Measurements from ENCODE around the gene BTAF1.
"Not testable (repeated sequence)": the region's sequence is repeated elsewhere in the genome, so short reads cannot be mapped to it uniquely, and the experiment has no call there.

BTAF1 gene

DNA sequence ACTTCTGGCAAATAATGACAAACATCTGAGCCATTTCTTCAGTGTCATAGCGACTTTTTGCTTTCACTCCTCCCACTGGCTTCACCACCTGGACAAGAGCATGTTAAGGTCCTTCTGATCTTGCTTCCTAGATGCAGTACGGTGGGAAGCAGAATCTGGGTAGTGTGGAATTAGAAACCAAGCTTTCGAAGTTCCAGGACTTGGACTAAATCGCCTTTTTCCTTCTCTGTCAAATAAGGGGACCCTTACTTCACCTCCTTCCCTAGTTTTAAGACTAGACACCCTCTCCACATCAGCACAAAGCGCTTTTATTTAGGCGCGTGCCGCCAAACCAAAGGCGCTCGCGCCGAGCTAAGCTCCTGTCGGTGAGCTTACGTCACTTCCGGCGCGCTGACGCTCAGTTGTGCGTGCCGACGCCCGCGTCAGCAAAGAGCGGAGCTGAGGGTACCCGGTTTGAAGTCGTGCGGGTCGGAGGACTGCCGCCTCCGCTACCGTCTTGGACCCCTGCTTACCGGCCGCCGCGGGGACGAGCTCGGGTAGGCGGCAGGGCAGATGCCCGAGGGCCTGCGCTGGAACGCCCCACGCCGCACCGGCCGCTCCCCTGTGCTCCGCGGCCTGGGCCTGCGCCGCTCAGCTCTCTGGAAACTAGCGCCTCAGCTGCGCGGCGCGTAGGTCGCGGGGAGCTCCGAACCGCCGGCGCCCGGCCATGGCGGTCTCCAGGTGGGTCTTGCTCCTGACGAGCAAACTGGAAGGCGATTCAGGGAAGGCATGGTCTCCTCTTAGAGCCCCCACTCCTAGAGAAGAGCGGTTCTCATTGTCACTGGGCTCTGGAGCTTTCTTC is at the start of gene BTAF1:
Gene BTAF1 (plus strand): TSS at position 400 of the 841 bp plus-strand sequence. CDS start 307 bp downstream, at position 707.
- peak; percentile 74 to 78 for DNase-seq

DNA sequence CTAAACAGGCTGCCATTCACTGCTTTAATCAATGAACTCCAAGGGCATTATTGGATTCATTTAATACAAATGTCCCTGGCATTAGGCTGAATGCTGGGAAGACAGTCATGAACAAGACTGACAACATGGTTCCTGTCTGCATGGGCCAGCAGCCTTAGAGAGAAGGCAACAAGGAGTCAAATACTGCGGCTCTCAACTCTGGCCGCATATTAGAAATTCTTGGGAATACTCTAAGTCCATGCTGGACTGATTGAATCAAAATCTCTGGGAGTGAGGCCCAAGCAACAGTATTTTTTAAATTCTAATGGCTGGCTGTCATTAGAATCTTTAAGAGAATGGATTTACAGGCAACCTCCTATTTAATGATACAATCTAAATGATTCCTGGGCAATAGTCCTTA is 48.4 kb upstream of the BTAF1 start:
- DNase-seq = no peak

DNA sequence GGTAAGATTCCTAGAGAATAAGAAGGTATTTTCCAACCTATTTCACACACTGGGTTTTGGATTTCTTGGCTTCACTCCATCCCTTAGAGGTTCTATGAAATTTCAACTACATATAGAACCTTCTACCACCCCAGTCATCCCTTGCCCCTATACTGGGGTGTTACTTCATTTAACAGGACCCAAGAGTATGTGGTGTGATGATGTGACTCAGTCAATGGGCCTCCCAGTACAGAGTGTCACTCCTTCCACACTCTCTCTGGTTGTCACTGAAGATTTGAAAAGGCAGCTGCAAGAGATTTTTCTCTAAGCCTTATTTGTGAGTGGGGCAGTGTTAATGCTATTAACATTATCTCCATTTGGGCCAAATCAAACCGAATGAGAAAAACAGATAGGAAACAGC is 47.8 kb upstream of the BTAF1 start:
- no peak for DNase-seq

DNA sequence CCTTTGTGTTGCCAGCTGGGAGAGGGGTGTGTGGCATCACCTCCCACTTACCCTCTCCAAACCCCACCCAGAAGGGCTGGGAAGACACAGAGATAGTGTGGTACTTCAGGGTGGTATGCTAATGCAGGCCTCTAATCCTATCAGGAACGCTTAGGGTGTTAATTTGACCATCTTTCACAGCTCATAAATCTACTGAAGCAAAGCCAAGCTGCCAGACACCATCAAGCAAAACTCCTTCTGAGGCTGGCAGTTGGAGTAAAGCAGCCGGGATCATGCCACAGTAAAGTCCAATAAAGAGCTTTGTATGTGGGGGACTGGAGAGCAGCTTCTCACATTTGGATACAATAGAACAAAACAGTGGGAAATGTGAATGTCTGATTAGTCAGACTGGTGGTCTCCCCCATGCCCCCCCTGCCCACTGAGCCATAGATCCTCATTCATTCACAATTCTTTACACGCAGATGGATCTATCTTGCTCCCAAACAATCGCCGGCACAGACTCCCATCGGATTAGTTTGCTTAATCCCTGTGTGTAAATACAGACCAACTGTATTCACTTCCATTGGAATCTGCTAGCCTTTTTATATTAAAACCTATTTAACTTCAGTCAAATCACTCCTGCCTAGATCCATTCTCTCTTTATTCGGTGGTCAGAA is 43.9 kb upstream of the BTAF1 start:
- DNase-seq = no peak

DNA sequence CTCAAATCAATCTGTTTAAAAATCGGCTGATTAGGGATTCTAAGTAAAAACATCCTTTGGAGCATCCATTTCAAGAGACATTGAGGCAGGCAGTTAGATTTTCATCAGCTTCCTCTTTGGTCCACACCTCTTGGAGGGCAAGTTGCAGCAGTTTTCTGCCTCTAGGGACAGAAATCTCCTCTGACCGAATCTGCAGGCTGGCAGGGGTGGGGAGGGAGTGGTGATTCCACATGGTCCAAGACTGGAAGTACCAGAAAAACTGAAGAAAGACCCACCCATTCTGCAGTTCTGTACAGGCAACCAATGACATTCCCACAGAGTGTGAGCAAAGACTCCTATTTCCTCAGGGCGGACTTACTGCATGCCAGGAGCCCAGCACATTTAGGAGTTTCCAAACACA is 43.3 kb upstream of the BTAF1 start:
- DNase-seq = no peak

DNA sequence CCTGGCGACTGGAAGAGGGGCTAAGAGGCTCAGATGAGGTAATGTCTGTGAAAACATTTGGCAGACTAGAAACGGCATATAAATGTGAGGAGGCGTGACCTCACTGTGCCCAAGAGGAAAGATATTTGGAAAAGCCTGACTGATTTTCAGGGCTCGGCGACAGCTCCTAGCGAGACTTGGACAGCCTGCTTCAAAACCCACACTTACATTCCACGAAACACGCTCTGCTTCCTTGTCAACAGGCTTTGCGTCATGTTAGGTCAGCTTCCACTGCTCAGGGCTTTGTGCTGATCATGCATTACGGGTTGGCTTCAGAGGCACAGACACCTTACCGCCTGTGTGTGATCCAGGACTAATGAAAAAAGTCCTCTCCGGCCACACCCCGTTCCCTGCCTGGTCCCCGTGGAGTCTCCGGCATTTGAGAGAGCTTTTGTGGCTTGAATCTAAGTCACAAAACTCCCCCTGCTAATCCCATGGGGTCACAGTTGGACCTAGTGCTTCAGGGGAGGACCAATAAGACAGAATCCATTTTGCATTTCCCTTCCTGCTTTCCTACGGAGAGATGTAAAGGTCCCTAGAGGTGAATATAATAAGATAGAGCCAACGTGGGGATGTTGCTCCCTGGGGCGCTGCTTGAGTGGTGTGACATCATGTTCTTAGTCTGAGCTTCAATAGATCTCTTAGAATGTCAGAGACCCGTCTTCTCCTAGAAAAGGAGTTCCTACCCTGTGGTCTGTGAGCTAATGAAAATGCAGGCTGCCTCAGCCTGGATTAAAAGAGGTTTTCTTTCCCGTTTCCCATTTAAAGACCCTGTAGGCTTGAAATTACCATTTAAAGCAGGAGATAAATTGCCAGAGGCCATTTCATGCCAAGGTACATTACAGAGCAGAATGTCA is 39.8 kb upstream of the BTAF1 start:
- DNase-seq = no peak

DNA sequence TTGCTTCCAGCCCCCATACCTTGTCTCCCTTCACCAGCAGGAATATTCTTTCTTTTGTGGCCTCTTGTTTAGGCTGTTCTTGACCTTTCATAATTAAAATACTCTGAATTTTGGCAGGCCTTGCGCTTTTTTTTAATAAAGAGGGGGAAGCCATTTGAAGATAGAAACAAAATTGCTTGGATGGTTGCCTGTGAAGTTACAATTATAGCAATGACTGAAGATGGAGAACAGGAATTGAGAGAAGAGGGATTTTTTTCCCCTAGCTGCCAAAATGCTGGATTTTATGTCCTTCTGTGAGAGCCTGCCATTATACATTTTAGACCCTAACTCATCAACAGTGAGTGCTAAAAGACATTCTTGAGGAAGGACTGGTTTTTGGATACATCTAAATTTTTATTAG is 39.0 kb upstream of the BTAF1 start:
- no peak for DNase-seq

DNA sequence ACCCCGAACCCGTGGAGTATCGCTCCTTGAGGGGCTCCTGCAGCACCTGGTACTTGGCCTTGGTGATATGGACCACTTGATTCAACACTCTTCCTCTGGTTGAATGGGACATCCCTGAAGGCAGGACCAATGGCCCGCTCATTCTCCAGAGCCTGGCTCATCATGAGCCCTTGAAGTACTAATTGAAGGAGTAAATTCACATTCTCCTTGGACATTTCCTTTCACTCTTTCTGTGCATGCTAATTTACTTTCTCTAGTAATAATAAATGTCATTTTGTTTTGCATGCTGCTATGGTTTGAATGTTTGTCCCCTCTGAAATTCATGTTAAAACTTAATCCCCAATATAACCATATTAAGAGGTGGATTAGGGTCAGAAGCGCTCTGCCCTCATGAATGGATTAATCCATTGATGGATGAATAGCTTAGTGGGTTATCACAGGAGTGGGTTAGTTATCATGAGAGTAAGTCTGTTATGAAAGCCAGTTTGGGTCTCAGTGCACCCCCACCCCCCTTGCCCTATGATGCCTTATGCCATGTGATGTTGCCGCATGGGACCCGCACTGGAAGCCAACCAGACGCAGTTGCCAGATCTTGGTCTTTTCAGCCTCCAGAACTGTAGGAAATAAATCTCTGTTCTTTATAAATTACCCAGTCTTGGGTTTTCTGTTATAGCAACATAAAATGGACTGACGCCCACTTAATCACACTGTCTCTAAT is 38.0 kb upstream of the BTAF1 start:
- DNase-seq = no peak

DNA sequence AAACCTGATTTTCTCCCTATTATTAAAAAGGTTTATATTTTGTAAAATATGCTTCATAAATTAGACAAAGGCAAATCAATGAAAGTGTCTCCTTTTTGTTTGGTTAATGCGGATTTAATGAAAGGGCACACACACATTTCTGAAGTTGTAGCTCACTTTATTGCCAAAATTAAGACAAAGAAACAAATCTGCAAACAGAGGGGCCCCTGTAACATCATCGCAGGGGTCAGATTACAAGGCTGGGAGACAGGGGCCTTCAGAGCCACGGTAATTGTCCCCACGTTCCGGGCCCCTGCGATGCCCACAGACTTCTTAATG is 36.7 kb upstream of the BTAF1 start:
- no peak for DNase-seq

DNA sequence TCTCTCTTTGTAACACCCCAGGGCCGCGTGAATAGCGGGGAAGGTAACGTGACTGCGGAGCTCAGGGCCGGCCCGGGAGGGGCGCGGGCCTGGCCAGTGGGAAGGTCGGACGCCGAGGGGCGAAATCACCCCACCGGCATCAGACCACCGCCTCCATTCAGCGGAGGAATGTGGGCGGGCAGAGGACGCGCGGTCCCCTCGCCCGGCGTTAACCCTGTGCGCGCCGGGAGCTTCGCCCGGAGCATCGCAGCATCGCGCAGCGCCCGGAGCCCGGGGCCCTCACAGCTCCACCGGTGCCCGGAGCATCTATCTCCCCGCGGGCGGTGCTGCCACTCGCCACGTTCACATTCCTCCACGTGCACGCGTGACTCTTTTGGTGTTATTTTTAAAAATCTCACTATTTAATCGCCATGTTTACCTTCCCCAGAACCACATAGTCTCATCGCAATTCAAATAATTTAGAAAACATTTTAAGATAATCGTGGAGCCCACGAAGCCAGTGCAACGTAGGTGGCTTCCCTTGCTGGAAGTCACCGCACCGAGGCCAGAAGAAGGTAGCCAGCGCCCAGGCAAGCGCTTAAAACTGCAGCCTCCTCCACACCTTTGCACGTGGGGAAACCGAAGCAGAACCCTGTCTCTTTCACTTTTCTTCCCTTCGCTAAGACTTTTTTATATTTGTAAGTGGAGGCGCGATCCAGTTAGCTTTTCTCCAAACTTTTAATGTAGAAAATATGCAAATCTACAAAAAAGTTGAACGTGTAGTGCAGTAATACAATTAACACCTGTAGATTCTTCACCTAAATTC is 36.1 kb upstream of the BTAF1 start:
- no peak for DNase-seq

DNA sequence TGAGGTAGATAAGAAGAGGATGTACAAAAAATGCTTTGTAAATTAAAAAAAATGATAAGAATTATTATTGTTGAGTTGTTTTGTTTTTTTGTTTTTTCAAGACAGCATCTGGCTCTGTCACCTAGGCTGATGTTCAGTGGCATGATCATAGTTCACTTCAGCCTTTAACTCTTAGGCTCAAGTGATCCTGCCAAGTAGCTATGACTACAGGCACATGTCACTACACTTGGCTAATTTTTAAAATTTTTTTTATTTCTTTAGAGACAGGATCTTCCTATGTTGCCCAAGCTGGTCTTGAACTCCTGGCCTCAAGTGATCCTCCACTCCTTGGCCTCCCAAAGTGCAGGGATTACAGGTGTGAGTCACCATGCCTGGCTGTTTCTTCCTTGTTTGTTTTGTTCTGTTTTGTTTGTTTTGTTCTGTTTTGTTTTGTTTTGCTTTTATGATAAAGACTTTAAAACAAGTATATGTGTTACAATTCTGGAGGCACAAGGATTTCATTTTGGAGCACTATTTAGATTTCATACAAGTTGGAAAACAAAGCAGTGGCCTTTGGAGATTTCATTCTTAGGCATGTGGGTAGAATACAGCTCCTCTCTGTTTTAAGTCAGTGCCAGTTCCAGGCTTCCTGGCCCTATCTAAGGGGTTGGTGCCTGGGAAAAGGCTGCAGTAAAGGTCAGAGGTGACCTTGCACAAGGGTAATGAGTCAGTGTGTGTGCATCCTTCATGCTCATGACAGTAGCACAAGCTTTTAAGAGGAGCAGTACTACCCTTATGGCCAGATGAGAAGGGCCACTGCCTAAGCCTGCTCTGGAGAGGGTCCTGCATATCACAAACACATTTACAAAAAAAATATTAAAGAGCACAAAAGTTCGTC is 32.2 kb upstream of the BTAF1 start:
- DNase-seq = no peak

DNA sequence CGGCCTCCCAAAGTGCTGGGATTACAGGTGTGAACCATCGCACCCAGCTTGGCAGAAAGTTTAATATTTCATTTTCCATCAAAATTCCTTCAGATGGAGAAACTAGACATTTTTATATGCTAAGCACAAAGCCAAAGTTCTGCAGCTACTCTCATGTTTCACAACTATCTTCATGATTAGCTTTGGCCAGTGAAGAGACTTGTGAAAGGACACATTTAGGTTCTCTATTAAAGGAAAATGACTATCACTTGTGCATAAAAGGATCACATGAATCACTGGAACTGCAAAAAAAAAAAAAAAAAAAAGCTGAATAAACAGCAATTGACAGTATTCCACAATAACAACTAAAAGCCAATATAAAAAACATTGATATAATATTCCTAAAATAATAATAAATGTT is 30.5 kb upstream of the BTAF1 start:
- no peak for DNase-seq

DNA sequence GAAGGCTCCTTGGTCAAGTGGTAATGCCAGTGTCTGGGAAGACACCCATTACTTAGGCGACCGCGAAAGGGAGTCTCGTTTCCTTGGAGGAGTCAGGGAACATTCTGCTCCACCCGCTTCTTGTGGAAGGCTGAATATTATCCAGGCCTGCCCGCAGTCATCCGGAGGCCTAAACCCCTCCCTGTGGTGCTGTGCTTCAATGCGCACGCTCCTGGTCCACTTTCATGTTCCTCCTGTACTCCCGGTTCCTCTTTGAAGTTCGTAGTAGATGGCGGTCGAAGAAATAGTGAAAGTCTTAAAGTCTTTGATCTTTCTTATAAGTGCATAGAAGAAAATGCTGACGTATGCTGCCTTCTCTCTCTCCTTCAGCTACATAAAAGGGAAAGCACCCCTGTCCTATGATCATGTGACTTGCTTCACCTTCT is 29.3 kb upstream of the BTAF1 start:
- DNase-seq = not testable (repeated sequence)

DNA sequence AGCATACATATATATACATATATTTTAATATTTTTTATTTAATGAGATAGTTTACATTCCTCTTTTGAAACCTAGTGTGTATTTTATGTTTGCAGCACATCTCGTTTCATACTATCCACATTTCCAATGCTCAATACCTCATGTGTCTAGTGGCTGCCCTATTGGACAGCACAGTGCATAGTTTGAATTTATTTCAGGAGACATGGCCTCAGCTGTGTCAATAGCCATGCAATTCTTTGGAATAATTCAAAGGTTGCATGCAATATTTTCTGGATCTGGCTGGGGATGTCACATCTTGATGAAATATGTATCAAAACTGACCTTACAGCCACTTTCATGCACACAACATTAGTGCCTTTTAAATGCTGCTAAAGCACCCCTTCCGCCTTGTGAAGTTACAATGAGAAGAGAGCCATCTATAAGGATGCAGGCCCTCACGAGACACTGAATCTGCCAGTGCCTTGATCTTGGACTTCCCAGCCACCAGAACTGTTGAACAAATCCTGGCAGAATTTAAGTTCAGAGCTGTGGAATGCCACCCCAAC is 27.3 kb upstream of the BTAF1 start:
- no peak for DNase-seq

DNA sequence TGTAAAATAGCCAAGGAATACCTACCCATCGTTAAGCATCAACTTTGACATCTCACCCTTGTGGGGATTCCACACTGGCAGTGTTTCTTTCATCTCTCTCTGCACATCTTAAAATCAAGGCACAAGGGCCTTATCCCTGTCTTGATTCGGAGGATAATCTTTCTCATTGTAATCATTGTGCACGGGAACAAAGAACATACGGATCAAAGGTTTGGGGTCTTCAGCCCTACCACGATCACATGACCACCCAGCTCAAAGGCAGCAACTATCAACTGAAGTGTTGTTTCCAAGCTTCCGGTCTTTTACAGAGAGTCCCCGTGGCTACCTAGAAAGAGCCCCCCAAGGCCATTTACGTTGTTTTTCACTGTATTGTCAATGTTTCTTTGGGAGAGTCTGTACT is 26.1 kb upstream of the BTAF1 start:
- DNase-seq = no peak

DNA sequence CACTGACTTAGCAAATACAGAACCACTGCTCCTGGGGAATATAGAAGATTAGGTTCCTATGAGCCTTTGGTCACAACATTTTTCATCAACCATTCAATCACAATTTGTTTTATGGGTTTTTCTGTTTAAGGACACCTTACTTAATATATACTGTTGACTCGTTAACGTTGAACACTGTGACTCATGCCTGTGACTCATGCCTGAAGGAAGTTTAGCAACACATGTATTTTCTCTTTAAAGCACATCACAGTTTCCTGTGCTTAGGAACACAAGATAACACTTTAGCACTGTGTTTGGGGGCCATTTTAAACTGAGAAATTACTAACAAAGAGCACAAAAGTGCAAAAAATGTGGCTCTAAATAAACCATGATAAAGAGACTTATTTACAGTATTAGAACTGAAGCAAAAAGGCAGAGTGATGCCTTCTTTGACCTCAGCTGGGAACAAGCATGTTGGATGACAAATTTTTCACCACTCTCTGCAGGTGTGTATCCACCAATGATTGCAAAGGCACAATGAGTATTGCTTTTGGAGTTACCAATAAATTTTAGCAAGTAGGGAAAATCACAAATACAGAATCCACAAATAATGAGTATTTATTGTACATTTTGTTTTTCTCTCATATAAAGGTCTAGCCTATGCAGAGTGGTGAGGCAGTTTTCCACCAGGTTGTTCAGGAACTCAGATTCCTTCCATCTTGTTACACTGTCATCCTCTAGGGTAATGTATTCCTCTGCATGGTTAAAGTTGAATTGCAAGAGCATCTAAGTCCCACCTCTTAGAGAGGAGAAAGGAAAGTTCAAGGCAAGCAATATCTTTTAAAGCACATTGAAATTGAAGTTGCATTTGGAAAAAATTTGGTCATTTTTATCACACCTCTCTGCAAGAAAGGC is 21.5 kb upstream of the BTAF1 start:
- DNase-seq = peak in 1 of 2 donors; percentile 92

DNA sequence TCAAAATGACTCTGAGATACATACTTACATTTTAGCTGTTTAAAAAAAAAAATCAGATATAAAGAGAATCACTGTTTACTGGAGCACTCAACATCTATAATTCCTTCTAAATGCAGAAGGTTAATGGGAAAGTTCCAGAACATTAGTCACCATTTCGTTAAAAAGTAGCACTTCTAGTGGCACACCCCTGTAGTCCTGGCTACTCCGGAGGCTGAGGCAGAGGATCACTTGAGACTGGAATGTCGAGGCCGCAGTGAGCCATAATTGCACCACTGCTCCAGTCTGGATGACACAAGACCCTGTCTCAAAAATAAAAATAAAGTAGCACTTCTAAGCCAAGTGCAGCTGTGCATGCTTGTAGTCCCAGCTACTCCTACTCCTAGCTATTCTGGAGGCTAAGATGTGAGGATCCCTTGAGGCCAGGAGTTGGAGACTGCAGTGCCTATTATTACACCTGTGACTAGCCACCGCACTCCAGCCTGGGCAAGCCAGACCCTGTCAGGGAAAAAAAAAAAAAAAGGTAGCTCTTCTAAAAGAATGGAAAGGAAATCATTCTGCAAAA is 16.5 kb upstream of the BTAF1 start:
- no peak for DNase-seq

DNA sequence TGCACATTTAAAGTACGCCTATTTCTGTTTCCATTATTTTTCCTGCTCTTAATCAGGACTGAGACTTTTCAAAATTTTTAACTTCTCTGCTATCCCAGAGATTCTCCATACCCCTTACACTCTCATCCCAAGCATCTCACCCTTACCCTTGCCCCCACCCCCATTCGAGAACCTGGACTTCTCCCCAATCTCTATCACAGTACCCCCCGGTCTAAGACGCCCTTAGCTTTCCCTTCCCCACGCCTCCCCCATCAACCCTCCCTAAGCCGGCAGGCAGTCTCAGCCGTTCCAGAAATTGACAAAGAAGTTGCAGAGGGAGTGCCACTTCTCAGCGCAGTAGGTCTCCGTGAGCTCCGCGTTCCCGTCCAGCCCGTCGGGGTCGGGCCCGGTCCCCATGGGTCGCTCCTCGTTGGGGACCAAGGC is 15.6 kb upstream of the BTAF1 start:
- DNase-seq = no peak
